Activated naive CD4-positive, alpha-beta T cell treated with anti-CD3 and anti-CD28 coated beads, Interleukin-2, amount 10 ng/mL, durations not matched to agents 7 days and 5 days (primary cell): ENCODE data around the gene ARFIP1.

ENCODE experiments used
- CTCF ChIA-PET: fragments of 350-600 bp; sonication (Branson Sonifier 250); formaldehyde crosslinking; loops from one replicate; lab custom pipeline; 2021; ENCODE audit warnings: antibody characterized with exemption; lab: Charles Lee
- DNase-seq: peaks from one replicate; pipeline ENCODE4 v3.0.0-alpha.2; 2020
- H3K27ac Mint-ChIP-seq: one replicate; pipeline ENCODE4 v1.8.0; 2021; ENCODE audit warnings: mild to moderate bottlenecking, moderate library complexity, mixed read lengths
- H3K27me3 Mint-ChIP-seq: one replicate; pipeline ENCODE4 v1.8.0; 2021; ENCODE audit warnings: mild to moderate bottlenecking, mixed read lengths
- H3K36me3 Mint-ChIP-seq: one replicate; pipeline ENCODE4 v1.8.0; 2021; ENCODE audit warnings: mixed read lengths
- H3K4me1 Mint-ChIP-seq: one replicate; pipeline ENCODE4 v1.8.0; 2021; ENCODE audit warnings: mixed read lengths
- H3K4me3 Mint-ChIP-seq: one replicate; pipeline ENCODE4 v1.8.0; 2021; ENCODE audit warnings: mild to moderate bottlenecking, moderate library complexity, mixed read lengths
- H3K9me3 Mint-ChIP-seq: one replicate; pipeline ENCODE4 v1.8.0; 2021; ENCODE audit warnings: mixed read lengths

ARFIP1 gene

DNA sequence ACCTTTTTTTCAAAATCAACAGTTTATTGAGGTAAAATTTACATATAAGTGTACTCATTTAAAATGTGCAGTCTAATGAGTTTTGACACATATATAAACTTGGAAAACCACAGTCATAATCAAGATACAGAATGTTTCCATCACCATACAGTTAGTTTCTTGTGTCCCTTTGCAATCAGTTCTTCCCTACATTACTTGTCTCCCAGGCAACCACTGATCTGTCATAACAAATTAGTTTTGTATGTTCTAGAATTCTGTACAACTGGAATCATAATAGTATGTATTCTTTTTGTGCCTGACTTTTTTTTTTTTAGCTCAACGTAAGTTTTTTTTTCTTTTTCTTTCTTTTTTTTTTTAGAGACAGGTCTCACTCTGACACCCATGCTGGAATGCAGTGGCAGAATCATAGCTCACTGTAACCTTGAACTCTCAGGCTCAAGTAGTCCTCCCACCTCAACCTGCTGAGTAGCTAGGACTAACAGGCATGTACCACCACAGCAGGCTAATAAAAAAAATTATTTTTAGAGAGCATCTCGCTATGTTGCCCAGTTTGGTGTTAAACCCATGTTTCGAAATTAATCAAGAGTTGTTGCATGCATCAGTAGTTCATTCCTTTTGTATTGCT is 26.9 kb downstream of the ARFIP1 start:
- H3K27me3 Mint-ChIP-seq: no peaks in the 10 kb centered on the region
- H3K9me3 Mint-ChIP-seq: peaks cover 5% of the 10 kb centered on the region
- peaks cover 14% of the 10 kb centered on the region for H3K36me3 Mint-ChIP-seq
- DNase-seq: no peak
- no peak overlapping the region for H3K4me3 Mint-ChIP-seq
- H3K27ac Mint-ChIP-seq: no peak overlapping the region
- CTCF ChIA-PET: interaction anchor here (1.1 kb wide), 1 partner anchor 9 kb away, joined by 4 read pairs; no protein-coding TSS in a partner anchor
- H3K4me1 Mint-ChIP-seq: peaks cover 11% of the 10 kb centered on the region

DNA sequence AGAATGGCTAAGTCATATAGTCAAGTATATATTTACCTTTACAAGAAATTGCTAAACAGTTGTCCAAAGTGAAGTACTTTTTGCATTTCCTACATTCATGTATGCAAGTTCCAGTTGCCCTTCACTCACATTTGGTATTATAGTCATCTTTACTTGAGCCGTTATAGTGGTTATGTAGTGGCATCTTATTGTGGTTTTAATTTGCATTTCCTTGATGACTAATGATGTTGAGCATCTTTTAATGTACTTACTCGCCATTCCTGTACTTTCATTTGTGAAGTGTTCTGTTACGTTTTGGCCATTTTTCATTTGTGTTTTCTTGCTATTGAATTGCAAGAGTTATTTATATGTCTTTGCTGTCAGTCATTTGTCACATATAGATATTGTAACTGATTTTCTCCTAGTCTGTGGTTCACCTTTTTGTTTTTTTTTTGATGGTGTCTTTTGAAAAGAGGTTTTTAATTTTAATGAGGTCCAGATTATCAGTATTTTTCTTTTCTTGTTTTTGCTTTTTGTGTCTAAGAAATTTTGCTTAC is 27.6 kb downstream of the ARFIP1 start:
- no peak overlapping the region for H3K27ac Mint-ChIP-seq
- no peak overlapping the region for H3K4me3 Mint-ChIP-seq
- H3K27me3 Mint-ChIP-seq: no peaks in the 10 kb centered on the region
- DNase-seq: no peak
- peaks cover 16% of the 10 kb centered on the region for H3K36me3 Mint-ChIP-seq
- peaks cover 11% of the 10 kb centered on the region for H3K4me1 Mint-ChIP-seq
- CTCF ChIA-PET: interaction anchor here (1.1 kb wide), 1 partner anchor 10 kb away, joined by 4 read pairs; no protein-coding TSS in a partner anchor
- H3K9me3 Mint-ChIP-seq: peaks cover 5% of the 10 kb centered on the region

DNA sequence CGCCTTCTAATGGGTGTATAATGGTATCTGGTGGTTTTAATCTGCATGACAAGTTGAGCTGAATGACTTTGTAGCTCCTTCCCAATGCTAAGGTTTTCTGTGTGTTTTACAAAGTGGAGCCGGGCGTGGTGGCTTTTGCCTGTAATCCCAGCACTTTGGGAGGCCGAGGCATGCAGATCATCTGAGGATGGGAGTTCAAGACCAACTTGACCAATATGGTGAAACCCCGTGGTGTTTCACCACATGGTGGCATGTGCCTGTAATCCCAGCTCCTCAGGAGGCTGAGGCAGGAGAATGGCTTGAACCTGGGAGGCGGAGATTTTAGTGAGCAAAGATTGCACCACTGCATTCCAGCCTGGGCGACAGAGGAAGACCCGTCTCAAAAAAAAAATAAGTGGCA is 28.9 kb downstream of the ARFIP1 start:
- DNase-seq: no peak
- H3K4me3 Mint-ChIP-seq: no peak overlapping the region
- H3K27me3 Mint-ChIP-seq: no peaks in the 10 kb centered on the region
- peaks cover 11% of the 10 kb centered on the region for H3K4me1 Mint-ChIP-seq
- no peak overlapping the region for H3K27ac Mint-ChIP-seq
- peaks cover 16% of the 10 kb centered on the region for H3K36me3 Mint-ChIP-seq
- peaks cover 5% of the 10 kb centered on the region for H3K9me3 Mint-ChIP-seq
- CTCF ChIA-PET: interaction anchor here (0.7 to 1.6 kb wide), 2 partner anchors 10 to 38 kb away, joined by 3 to 5 read pairs; no protein-coding TSS in a partner anchor

DNA sequence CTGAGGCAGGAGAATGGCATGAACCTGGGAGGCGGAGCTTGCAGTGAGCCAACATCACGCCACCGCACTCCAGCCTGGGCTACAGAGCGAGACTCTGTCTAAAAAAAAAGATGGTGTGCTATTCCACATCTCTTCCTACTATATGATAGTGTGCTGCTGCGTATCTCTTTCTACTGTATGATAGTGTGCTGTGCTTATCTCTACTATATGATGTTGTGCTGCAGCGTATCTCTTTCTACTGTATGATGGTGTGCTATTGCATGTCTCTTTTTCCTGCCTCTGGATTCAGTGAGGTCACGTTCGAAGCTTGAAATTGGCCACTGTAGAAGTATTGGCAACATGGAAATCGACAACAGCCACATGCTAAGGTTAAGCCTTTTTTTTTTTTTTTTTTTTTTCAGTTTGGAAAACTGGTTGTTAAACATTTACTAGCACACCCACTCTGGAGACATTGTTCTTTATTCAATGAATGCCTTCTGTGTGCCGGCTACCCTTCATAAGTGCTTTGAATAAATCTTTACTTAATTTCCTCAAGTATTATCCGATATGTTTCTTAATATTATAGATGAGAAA is 31.0 kb downstream of the ARFIP1 start:
- Mint-ChIP-seq H3K27me3 (no peaks in the 10 kb centered on the region), H3K9me3 (peaks cover 17% of the 10 kb centered on the region), H3K27ac (no peak overlapping the region), H3K36me3 (peaks cover 30% of the 10 kb centered on the region), H3K4me3 (no peak overlapping the region), H3K4me1 (peaks cover 11% of the 10 kb centered on the region)
- CTCF ChIA-PET: no interaction called here
- no peak for DNase-seq

DNA sequence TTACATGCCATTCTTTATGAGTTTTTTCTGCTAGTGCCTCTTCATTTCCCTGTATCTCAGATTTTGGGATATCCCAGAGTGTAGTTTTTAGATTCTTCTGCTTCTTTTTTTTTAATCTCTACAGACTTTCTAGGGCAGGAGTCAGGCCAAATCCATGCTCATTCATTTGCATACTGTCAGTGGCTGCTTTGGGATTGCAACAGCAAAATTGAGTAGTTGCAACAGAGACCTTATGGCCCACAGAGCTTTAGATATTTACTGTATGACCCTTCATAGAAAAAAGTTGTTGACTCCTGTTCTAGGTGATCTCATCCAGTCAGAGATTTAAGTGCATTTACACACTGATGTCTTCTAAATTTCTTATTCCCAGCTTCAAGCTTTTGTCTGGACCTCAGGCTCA is 35.3 kb downstream of the ARFIP1 start:
- H3K36me3 Mint-ChIP-seq: peaks cover 54% of the 10 kb centered on the region
- no peak overlapping the region for H3K4me3 Mint-ChIP-seq
- peaks cover 8% of the 10 kb centered on the region for H3K27me3 Mint-ChIP-seq
- DNase-seq: no peak
- CTCF ChIA-PET: interaction anchor here (0.9 kb wide), 1 partner anchor 30 kb away, joined by 5 read pairs; no protein-coding TSS in a partner anchor
- H3K27ac Mint-ChIP-seq: no peak overlapping the region
- peaks cover 21% of the 10 kb centered on the region for H3K4me1 Mint-ChIP-seq
- peaks cover 35% of the 10 kb centered on the region for H3K9me3 Mint-ChIP-seq

DNA sequence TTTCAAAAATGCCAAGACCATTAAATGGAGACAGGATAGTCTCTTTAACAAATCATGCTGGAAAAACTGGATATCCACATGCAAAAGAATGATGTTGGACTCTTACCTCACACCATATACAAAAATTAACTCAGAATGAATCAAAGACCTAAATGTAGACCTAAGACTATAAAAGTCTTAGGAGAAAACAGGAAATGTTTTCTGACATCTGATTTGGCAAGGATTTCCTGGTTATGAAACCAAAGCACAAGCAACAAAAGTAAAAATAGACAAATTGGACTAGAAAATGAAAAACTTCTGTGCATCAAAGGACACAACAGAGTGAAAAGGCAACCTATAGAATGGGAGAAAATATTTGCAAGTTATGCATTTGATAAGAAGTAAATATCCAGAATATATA is 37.6 kb downstream of the ARFIP1 start:
- Mint-ChIP-seq H3K27ac (peak overlapping the region; percentile 71), H3K4me3 (no peak overlapping the region), H3K4me1 (peaks cover 21% of the 10 kb centered on the region), H3K27me3 (peaks cover 14% of the 10 kb centered on the region), H3K36me3 (peaks cover 50% of the 10 kb centered on the region), H3K9me3 (peaks cover 43% of the 10 kb centered on the region)
- CTCF ChIA-PET: no interaction called here
- no peak for DNase-seq

DNA sequence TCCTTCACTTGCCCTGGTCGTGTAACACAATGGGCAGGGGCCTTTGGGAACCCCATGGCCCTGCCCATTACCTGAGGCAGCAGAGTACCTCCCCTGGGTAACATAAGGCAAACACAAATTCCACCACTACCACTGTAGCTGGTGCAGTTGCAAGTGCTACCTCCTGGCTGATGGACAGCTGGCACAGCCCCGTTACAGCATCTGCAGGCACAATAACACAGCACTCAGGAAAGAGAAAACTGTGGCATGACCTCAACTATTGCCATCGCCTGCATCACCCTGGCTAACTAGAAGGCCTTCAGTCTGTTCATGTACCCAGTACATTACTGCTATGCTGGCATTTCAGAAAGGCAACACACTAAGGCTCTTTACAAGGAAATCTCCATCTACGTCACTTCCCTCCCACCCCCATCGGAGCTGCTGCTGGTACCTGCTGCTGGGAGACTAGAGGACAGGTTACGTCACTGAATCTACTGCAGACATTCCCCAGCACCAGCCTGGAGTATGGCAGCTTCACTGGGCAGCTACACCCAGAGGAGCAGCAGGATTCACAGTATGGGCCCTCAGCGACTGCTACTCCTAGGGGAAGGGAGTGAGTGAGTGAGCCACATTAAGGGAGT is 39.4 kb downstream of the ARFIP1 start:
- H3K4me1 Mint-ChIP-seq: peaks cover 21% of the 10 kb centered on the region
- H3K4me3 Mint-ChIP-seq: no peak overlapping the region
- CTCF ChIA-PET: interaction anchor here (1.1 kb wide), 1 partner anchor 10 kb away, joined by 3 read pairs; no protein-coding TSS in a partner anchor
- DNase-seq: no peak
- no peak overlapping the region for H3K27ac Mint-ChIP-seq
- H3K27me3 Mint-ChIP-seq: peaks cover 14% of the 10 kb centered on the region
- H3K36me3 Mint-ChIP-seq: peaks cover 47% of the 10 kb centered on the region
- H3K9me3 Mint-ChIP-seq: peaks cover 41% of the 10 kb centered on the region

DNA sequence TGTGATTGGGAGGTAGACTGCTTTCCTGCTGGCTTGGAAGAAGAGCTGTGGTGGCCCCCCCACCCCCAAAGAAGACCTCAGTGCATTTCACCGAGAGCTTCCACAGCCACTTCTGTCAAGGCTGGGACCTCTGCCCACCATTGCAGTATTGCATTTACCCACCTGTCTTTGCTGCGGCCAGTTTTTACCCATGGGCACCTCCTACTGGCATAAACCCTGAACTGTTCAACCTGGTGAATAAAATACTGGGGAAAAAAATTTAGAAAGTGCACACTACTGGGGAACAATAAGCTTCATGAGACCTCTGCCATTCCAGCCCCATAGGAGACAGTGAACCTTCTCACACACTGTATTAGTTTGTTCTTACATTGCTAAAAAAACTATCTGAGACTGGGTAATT is 40.3 kb downstream of the ARFIP1 start:
- no peak overlapping the region for H3K4me3 Mint-ChIP-seq
- CTCF ChIA-PET: no interaction called here
- H3K9me3 Mint-ChIP-seq: peaks cover 36% of the 10 kb centered on the region
- peaks cover 21% of the 10 kb centered on the region for H3K4me1 Mint-ChIP-seq
- peaks cover 14% of the 10 kb centered on the region for H3K27me3 Mint-ChIP-seq
- no peak overlapping the region for H3K27ac Mint-ChIP-seq
- peaks cover 40% of the 10 kb centered on the region for H3K36me3 Mint-ChIP-seq
- DNase-seq: no peak

DNA sequence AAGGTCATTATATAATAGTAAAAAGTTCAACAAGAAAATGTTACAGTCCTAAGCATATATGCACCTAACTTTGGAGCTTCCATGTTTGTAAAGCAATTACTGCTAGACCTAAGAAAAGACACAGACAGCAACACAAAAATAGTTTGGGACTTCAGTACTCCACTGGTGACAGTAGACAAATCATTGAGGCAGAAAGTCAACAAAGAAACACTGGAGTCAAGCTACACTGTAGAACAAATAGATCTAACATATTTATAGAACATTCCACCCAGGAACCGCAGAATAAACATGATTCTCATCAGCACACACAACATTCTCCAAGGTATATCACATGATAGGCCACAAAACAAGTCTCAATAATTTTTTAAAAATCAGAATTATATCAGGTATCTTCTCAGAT is 42.6 kb downstream of the ARFIP1 start:
- no peak overlapping the region for H3K4me3 Mint-ChIP-seq
- no peak for DNase-seq
- peaks cover 26% of the 10 kb centered on the region for H3K36me3 Mint-ChIP-seq
- peaks cover 31% of the 10 kb centered on the region for H3K9me3 Mint-ChIP-seq
- H3K27ac Mint-ChIP-seq: no peak overlapping the region
- peaks cover 14% of the 10 kb centered on the region for H3K27me3 Mint-ChIP-seq
- CTCF ChIA-PET: no interaction called here
- H3K4me1 Mint-ChIP-seq: peaks cover 10% of the 10 kb centered on the region

DNA sequence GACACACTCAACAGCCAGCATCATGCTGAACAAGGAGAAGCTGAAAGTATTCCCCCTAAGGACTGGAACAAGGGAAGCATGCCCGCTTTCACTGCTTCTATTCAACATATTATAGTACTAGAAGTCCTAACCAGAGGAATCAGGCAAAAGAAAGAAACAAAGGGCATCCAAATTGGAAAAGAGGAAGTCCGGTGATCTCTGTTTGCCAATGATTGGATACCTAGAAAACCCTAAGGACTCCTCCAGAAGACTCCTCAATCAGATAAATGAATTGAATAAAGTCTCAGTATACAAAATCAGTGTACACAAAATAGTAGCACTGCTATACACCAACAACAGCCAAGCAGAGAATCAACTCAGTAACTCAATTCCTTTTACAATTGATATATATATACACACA is 44.8 kb downstream of the ARFIP1 start:
- Mint-ChIP-seq H3K4me3 (no peak overlapping the region), H3K4me1 (no peaks in the 10 kb centered on the region), H3K27me3 (peaks cover 11% of the 10 kb centered on the region), H3K27ac (no peak overlapping the region), H3K9me3 (peaks cover 23% of the 10 kb centered on the region), H3K36me3 (peaks cover 9% of the 10 kb centered on the region)
- no peak for DNase-seq
- CTCF ChIA-PET: no interaction called here

DNA sequence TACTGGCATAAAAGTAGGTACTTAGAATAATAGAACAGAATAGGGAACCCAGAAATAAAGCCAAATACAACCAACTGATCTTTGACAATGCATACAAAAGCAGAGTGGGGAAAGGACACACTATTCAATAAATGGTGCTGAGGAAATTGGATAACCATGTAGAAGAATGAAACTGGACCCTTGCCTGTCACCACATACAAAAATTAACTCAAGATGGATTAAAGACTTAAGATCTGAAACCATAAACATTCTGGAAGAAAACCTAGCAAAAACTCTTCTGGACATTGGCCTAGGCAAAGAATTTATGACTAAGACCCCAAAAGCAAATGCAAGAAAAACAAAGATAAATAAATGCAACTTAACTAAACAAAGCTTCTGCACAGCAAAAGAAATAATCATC is 45.6 kb downstream of the ARFIP1 start:
- H3K36me3 Mint-ChIP-seq: peaks cover 8% of the 10 kb centered on the region
- no peaks in the 10 kb centered on the region for H3K4me1 Mint-ChIP-seq
- H3K27me3 Mint-ChIP-seq: peaks cover 4% of the 10 kb centered on the region
- no peak for DNase-seq
- CTCF ChIA-PET: no interaction called here
- H3K27ac Mint-ChIP-seq: no peak overlapping the region
- no peak overlapping the region for H3K4me3 Mint-ChIP-seq
- H3K9me3 Mint-ChIP-seq: peaks cover 23% of the 10 kb centered on the region

DNA sequence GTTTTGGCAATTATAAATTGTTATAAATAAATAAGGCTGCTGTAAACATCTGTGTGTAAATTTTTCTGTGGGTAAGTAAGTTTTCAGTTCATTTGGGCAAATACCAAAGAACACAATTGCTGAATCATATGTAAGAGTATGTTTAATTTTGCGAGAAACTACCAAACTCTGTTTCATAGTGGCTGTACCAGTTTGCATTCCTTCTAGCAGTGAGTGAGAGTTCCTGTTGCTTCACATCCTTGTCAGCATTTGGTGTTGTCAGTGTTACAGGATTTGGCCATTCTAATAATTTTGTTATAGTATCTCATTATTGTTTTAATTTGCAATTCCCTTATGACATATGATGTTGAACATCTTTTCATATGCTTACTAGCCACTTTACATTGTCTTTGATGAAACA is 48.4 kb downstream of the ARFIP1 start:
- H3K27ac Mint-ChIP-seq: no peak overlapping the region
- peaks cover 14% of the 10 kb centered on the region for H3K9me3 Mint-ChIP-seq
- no peaks in the 10 kb centered on the region for H3K27me3 Mint-ChIP-seq
- peaks cover 20% of the 10 kb centered on the region for H3K36me3 Mint-ChIP-seq
- no peak for DNase-seq
- no peak overlapping the region for H3K4me3 Mint-ChIP-seq
- no peaks in the 10 kb centered on the region for H3K4me1 Mint-ChIP-seq
- CTCF ChIA-PET: interaction anchor here (1.0 kb wide), 1 partner anchor 14 kb away, joined by 3 read pairs; no protein-coding TSS in a partner anchor

DNA sequence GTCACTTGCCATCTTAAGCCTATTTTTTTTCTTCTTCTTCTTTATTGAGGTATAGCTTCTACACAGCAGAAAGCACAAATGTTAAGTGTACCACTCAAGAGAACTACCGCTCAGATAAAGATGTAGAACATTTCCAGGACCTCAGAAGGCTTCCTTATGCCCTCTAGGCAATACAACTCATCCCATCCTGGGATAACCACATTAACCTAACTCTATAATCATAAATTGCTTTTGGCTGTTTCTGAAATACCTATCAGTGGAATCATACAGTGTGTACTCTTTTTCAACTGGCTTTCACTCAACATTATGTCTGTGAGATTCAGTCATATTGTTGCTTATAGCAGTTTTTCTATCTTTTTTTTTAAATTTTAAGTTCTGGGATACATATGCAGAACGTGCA is 51.7 kb downstream of the ARFIP1 start:
- H3K36me3 Mint-ChIP-seq: peaks cover 38% of the 10 kb centered on the region
- CTCF ChIA-PET: no interaction called here

DNA sequence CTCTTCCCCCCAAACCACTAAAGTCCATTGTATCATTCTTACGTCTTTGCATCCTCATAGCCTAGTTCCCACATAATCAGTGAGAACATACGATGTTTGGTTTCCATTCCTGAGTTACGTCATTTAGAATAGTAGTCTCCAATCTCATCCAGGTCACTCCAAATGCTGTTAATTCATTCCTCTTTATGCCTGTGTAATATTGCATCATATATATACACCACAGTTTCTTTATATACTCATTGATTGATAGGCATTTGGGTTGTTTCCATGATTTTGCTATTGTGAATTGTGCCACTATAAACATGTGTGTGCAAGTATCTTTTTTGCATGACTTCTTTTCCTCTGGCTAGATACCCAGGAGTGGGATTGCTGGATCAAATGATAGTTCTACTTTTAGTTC is 57.2 kb downstream of the ARFIP1 start:
- Mint-ChIP-seq H3K4me1 (peaks cover 42% of the 10 kb centered on the region), H3K27me3 (no peaks in the 10 kb centered on the region), H3K36me3 (peaks cover 64% of the 10 kb centered on the region), H3K4me3 (no peak overlapping the region), H3K27ac (no peak overlapping the region), H3K9me3 (peaks cover 21% of the 10 kb centered on the region)
- no peak for DNase-seq
- CTCF ChIA-PET: no interaction called here

More for the DNA sequence above, 51.7 kb downstream of the ARFIP1 start:
- Mint-ChIP-seq H3K4me3 (no peak overlapping the region), H3K9me3 (peaks cover 11% of the 10 kb centered on the region), H3K27me3 (no peaks in the 10 kb centered on the region), H3K4me1 (no peaks in the 10 kb centered on the region), H3K27ac (no peak overlapping the region)
- DNase-seq: no peak
